HepG2 (cell line): ENCODE measurements around the gene MYL11. TPM values are rescaled to one million over a fixed set of nuclear protein-coding genes. Genes with fewer than 3 reads are reported as not detected.

Experiments
- DMAP1 ChIP-seq: IDR thresholded peaks from 2 replicates; pipeline ENCODE4 v1.6.1; 2016
- FLYWCH1 ChIP-seq: sonication (generic); formaldehyde crosslinking; IDR thresholded peaks from 2 replicates; pipeline ENCODE4 v1.8.1; 2023; ENCODE audit warnings: mild to moderate bottlenecking, missing genetic modification reagents
- KLF11 ChIP-seq: IDR thresholded peaks from 2 replicates; pipeline ENCODE4 v1.6.1; 2016; ENCODE audit warnings: missing compliant biosample characterization
- PRPF4 ChIP-seq: fragments of 200-400 bp; formaldehyde crosslinking; IDR thresholded peaks from 2 replicates; pipeline ENCODE4 v1.6.1; 2016; ENCODE audit warnings: low read length, low read depth; ENCODE audit not compliant: poor library complexity, severe bottlenecking
- SOX13 ChIP-seq, 3 experiments: fragments of 450-650 bp in 1 of 3; sonication (generic) in 1 of 3; formaldehyde crosslinking in 1 of 3; IDR thresholded peaks in 2 of 3; conservative IDR thresholded peaks in 1 of 3; 2 replicates each; pipeline versions ENCODE4 v1.5.0 to v1.6.1; 2016 to 2020; ENCODE audit warnings: antibody characterized with exemption in 1 of 3, mild to moderate bottlenecking in 1 of 3, missing compliant biosample characterization in 1 of 3, missing genetic modification reagents in 1 of 3, moderate library complexity in 1 of 3
- TRIM24 ChIP-seq: sonication (generic); formaldehyde crosslinking; IDR thresholded peaks from 2 replicates; pipeline ENCODE4 v1.8.0; 2022; ENCODE audit warnings: mild to moderate bottlenecking, missing genetic modification reagents
- ZBTB38 ChIP-seq: sonication (generic); formaldehyde crosslinking; IDR thresholded peaks from 2 replicates; pipeline ENCODE4 v1.5.1; 2020; ENCODE audit warnings: mild to moderate bottlenecking, missing genetic modification reagents
- ZEB1 ChIP-seq: IDR thresholded peaks from 2 replicates; pipeline ENCODE4 v1.6.1; 2012; ENCODE audit warnings: mild to moderate bottlenecking, low read depth, inconsistent platforms; ENCODE audit not compliant: insufficient replicate concordance
- ZMAT5 ChIP-seq: sonication (generic); formaldehyde crosslinking; IDR thresholded peaks from 2 replicates; pipeline ENCODE4 v1.5.0; 2020; ENCODE audit warnings: mild to moderate bottlenecking, low read depth, missing genetic modification reagents, borderline replicate concordance
- ZNF160 ChIP-seq: sonication (generic); formaldehyde crosslinking; IDR thresholded peaks from 2 replicates; pipeline ENCODE4 v1.8.0; 2022; ENCODE audit warnings: mild to moderate bottlenecking, inconsistent platforms, missing genetic modification reagents
- ZNF17 ChIP-seq: sonication (generic); formaldehyde crosslinking; IDR thresholded peaks from 2 replicates; pipeline ENCODE4 v1.5.0; 2020; ENCODE audit warnings: mild to moderate bottlenecking, missing genetic modification reagents
- ZNF180 ChIP-seq: sonication (generic); formaldehyde crosslinking; IDR thresholded peaks from 2 replicates; pipeline ENCODE4 v1.4.0; 2020; ENCODE audit warnings: low read depth, missing genetic modification reagents, borderline replicate concordance
- ZNF407 ChIP-seq: sonication (generic); formaldehyde crosslinking; IDR thresholded peaks from one replicate; pipeline ENCODE4 v1.5.1; 2020; ENCODE audit warnings: mild to moderate bottlenecking, missing genetic modification reagents; ENCODE audit errors: not compliant biosample characterization
- ZNF879 ChIP-seq: sonication (generic); formaldehyde crosslinking; IDR thresholded peaks from 2 replicates; pipeline ENCODE4 v1.8.1; 2023; ENCODE audit warnings: missing genetic modification reagents
- polyA plus RNA-seq, 8 experiments: library from polyadenylated mRNA; depleted of rRNA in 3 of 8; stranded (reverse) in 7 of 8; unstranded in 1 of 8; fragments of >200 nt; fragmentation: Illumina TruSeq in 4 of 8; extraction: Trizol in 4 of 8; gene quantifications; 2 replicates each; pipeline versions ENCODE4 v1.2.1 to v1.2.3, GENCODE V29; 2011 to 2016; ENCODE audit warnings: low read depth in 4 of 8, missing spikeins in 1 of 8, mixed read lengths in 1 of 8; ENCODE audit not compliant: insufficient read depth in 1 of 8
- total RNA-seq, 5 experiments: library from RNA; depleted of rRNA; stranded (reverse); fragments of >200 nt; fragmentation: Illumina TruSeq; extraction: Trizol; gene quantifications; 2 replicates each; pipeline ENCODE4 v1.2.3, GENCODE V29; 2016; ENCODE audit warnings: low read depth in 1 of 5
- TF ChIP-seq, protein P1 (sequence below): sonication (generic); formaldehyde crosslinking; IDR thresholded peaks from 2 replicates; pipeline ENCODE4 v1.5.0; 2020; ENCODE audit warnings: mild to moderate bottlenecking, missing genetic modification reagents
- TF ChIP-seq, protein P2 (sequence below): sonication (generic); formaldehyde crosslinking; IDR thresholded peaks from 2 replicates; pipeline ENCODE4 v1.4.0; 2020; ENCODE audit warnings: missing genetic modification reagents, mild to moderate bottlenecking, borderline replicate concordance

MYL11 gene
- total and polyA plus RNA-seq, 2 of the 13 experiments (the other 11 are each of a cell fraction or from before 2014, with no cell fraction given): not detected

DNA sequence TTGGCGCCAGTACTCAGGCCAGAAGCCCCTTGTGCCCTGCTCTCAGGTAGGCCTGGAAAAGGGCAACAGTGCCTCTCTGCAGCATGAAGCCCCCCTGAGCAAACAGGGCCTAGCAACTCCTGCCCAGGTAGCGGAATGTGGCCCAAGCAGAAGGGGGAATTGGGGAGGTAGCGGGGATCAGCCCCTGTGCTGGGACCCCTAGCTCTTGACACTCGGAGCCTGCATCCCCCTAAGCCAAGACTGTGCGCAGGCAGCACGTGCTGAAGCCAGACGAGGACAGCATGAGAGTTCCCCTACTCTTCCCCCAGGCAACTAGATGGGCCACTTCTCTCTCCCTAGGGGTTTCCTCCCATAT, 18.7 kb upstream of the MYL11 start (continued):
- TF ChIP-seq FLYWCH1 (CRISPR knock-in tag) (no peak), KLF11 (CRISPR knock-in tag) (no peak), ZBTB38 (CRISPR knock-in tag) (peak; percentile 12; the same call in 1 of the 2 replicates), TRIM24 (CRISPR knock-in tag) (no peak), ZNF879 (CRISPR knock-in tag) (no peak), ZNF17 (no peak), ZMAT5 (no peak), SOX13 (IDR thresholded peaks at IDR 0.05) (no peak), SOX13 (CRISPR knock-in tag; conservative IDR thresholded peaks at IDR 0.05 in 1 of 2, IDR thresholded peaks at IDR 0.05 in 1 of 2) (0 out of 4 replicates have a peak, but pooled peaks of 1 of the 2 experiments have one; percentile 22), ZNF160 (no peak), ZNF180 (CRISPR knock-in tag) (no peak), ZEB1 (peak; percentile 7), DMAP1 (CRISPR knock-in tag) (no peak), PRPF4 (peak; percentile 15), ZNF407 (CRISPR knock-in tag) (peak; percentile 2)
- TF ChIP-seq, protein P1, sequence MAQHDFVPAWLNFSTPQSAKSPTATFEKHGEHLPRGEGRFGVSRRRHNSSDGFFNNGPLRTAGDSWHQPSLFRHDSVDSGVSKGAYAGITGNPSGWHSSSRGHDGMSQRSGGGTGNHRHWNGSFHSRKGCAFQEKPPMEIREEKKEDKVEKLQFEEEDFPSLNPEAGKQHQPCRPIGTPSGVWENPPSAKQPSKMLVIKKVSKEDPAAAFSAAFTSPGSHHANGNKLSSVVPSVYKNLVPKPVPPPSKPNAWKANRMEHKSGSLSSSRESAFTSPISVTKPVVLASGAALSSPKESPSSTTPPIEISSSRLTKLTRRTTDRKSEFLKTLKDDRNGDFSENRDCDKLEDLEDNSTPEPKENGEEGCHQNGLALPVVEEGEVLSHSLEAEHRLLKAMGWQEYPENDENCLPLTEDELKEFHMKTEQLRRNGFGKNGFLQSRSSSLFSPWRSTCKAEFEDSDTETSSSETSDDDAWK (CRISPR knock-in tag): no peak
- TF ChIP-seq, protein P2, sequence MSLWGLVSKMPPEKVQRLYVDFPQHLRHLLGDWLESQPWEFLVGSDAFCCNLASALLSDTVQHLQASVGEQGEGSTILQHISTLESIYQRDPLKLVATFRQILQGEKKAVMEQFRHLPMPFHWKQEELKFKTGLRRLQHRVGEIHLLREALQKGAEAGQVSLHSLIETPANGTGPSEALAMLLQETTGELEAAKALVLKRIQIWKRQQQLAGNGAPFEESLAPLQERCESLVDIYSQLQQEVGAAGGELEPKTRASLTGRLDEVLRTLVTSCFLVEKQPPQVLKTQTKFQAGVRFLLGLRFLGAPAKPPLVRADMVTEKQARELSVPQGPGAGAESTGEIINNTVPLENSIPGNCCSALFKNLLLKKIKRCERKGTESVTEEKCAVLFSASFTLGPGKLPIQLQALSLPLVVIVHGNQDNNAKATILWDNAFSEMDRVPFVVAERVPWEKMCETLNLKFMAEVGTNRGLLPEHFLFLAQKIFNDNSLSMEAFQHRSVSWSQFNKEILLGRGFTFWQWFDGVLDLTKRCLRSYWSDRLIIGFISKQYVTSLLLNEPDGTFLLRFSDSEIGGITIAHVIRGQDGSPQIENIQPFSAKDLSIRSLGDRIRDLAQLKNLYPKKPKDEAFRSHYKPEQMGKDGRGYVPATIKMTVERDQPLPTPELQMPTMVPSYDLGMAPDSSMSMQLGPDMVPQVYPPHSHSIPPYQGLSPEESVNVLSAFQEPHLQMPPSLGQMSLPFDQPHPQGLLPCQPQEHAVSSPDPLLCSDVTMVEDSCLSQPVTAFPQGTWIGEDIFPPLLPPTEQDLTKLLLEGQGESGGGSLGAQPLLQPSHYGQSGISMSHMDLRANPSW (CRISPR knock-in tag): no peak
